COR-L47 (cell line): ENCODE results near the gene EML2.
"Not testable (repeated sequence)": the region's sequence is repeated elsewhere in the genome, so short reads cannot be mapped to it uniquely, and the experiment has no call there.

Experiments
- DNase-seq: peaks from one replicate; lab custom pipeline; 2025; lab: John Stamatoyannopoulos, UW

Gene EML2

GRCh38 chr19:45638930-45639729, at the start of gene EML2:
Gene EML2 (minus strand): TSS chr19:45639397. CDS start chr19:45639376, 21 bp downstream.
- DNase-seq, result peak; percentile 36

- no peak for DNase-seq
These were observed 48.4 kb upstream of the EML2 start for GRCh38 chr19:45687599-45687998.

- not testable (repeated sequence) for DNase-seq
These were observed 45.8 kb upstream of the EML2 start for GRCh38 chr19:45685045-45685444.

GRCh38 chr19:45682908-45683307, 43.7 kb upstream of the EML2 start:
- no peak for DNase-seq

- no peak for DNase-seq
These were observed 42.9 kb upstream of the EML2 start for GRCh38 chr19:45682117-45682516.

GRCh38 chr19:45681391-45682015, 42.3 kb upstream of the EML2 start:
- DNase-seq, result peak; percentile 51

- DNase-seq, result no peak
These were observed 38.4 kb upstream of the EML2 start for GRCh38 chr19:45677351-45678230.

GRCh38 chr19:45676851-45677263, 37.7 kb upstream of the EML2 start:
- no peak for DNase-seq

GRCh38 chr19:45674946-45675345, 35.7 kb upstream of the EML2 start:
- DNase-seq, result no peak

- no peak for DNase-seq
These were observed 31.7 kb upstream of the EML2 start for GRCh38 chr19:45670670-45671453.

- DNase-seq, result no peak
These were observed 29.2 kb upstream of the EML2 start for GRCh38 chr19:45668342-45668871.

GRCh38 chr19:45667620-45668341, 28.6 kb upstream of the EML2 start, which contains the start of gene GIPR:
Gene GIPR (plus strand): TSS chr19:45668221. CDS start chr19:45669521, 1,300 bp downstream.
- DNase-seq, result no peak

GRCh38 chr19:45664575-45664974, 25.4 kb upstream of the EML2 start:
- no peak for DNase-seq

- DNase-seq, result no peak
These were observed 24.6 kb upstream of the EML2 start for GRCh38 chr19:45663800-45664199.

GRCh38 chr19:45660636-45661035, 21.4 kb upstream of the EML2 start:
- no peak for DNase-seq

GRCh38 chr19:45659096-45659729, 20.0 kb upstream of the EML2 start:
- DNase-seq, result no peak

- no peak for DNase-seq
These were observed 18.4 kb upstream of the EML2 start for GRCh38 chr19:45657520-45658167.

GRCh38 chr19:45655073-45655472, 15.9 kb upstream of the EML2 start:
- DNase-seq, result no peak

- DNase-seq, result no peak
These were observed 14.4 kb upstream of the EML2 start for GRCh38 chr19:45653634-45654033.

GRCh38 chr19:45650722-45651121, 11.5 kb upstream of the EML2 start:
- DNase-seq, result no peak
